Parathyroid adenoma (tissue), 2 donors: ENCODE results near the gene PIEZO2.
"Not testable (repeated sequence)": the region's sequence is repeated elsewhere in the genome, so short reads cannot be mapped to it uniquely, and the experiment has no call there.

Experiments used
- H2AFZ ChIP-seq: fragments of 300-600 bp; sonication (generic); one replicate; pipeline ENCODE4 v1.7.0; 2017; ENCODE audit warnings: antibody characterized with exemption, mild to moderate bottlenecking
- H3K27ac ChIP-seq: fragments of 300-600 bp; sonication (generic); one replicate; pipeline ENCODE4 v1.7.0; 2017
- H3K27me3 ChIP-seq: fragments of 300-600 bp; sonication (generic); one replicate; pipeline ENCODE4 v1.7.0; 2017; ENCODE audit warnings: low read length; ENCODE audit not compliant: control insufficient read depth, insufficient read depth
- H3K36me3 ChIP-seq: fragments of 300-600 bp; sonication (generic); one replicate; pipeline ENCODE4 v1.7.0; 2017; ENCODE audit warnings: low read length; ENCODE audit not compliant: control insufficient read depth, insufficient read depth
- H3K4me1 ChIP-seq: fragments of 300-600 bp; sonication (generic); one replicate; pipeline ENCODE4 v1.7.0; 2017; ENCODE audit warnings: control low read depth
- H3K4me2 ChIP-seq: fragments of 300-600 bp; sonication (generic); one replicate; pipeline ENCODE4 v1.7.0; 2017; ENCODE audit warnings: low read length
- H3K4me3 ChIP-seq: fragments of 300-600 bp; sonication (generic); one replicate; pipeline ENCODE4 v1.7.0; 2017; ENCODE audit warnings: low read depth, low read length
- H3K79me2 ChIP-seq: fragments of 300-600 bp; sonication (generic); one replicate; pipeline ENCODE4 v1.7.0; 2017; ENCODE audit warnings: control low read depth
- H3K9ac ChIP-seq: fragments of 300-600 bp; sonication (generic); one replicate; pipeline ENCODE4 v1.7.0; 2017; ENCODE audit warnings: mild to moderate bottlenecking
- H3K9me3 ChIP-seq: fragments of 300-600 bp; sonication (generic); one replicate; pipeline ENCODE4 v1.7.0; 2017; ENCODE audit warnings: low read length; ENCODE audit not compliant: control insufficient read depth
- donor health status: primary hyperparathyroidism.

The PIEZO2 gene

GRCh38 chr18:10622982-10623381 is 526.4 kb downstream of the PIEZO2 start:
- H3K9me3 ChIP-seq, H3K36me3 ChIP-seq, H3K4me1 ChIP-seq, H3K27me3 ChIP-seq, H3K27ac ChIP-seq, H3K4me2 ChIP-seq, H3K4me3 ChIP-seq, H3K79me2 ChIP-seq, H2AFZ ChIP-seq, H3K9ac ChIP-seq: not testable (repeated sequence)

DNA sequence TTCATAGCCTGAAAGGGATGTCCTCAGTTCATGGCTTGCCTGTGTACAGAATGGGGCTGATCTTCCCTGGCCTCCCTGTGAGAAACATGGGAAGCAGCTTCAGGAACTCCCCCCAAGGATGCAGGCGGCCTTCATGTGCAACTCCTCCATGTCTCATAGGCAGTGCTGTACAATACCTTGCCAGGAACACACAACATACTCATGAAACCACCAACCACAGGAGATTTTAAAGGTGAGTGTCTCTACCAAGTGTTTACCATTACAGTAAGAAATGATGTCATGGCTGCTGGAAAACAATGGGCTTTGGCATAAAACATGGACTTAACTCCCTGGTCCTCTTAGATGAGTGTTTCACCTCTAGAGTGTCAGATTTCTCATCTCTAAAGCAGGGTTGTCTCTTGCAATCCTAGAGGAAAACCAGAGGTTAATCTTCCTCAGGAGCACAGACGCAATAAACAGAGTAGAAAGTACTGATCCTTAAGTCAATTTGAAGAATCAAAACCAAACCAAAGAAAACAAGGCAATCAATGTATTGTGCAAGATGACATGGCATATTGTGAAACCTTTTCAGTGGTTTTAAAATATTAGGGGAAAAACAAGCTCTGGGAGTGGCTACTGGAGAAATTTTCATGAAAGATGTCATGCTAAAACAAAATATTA is 528.6 kb downstream of the PIEZO2 start:
- H2AFZ ChIP-seq, H3K4me2 ChIP-seq, H3K4me1 ChIP-seq, H3K9ac ChIP-seq, H3K36me3 ChIP-seq, H3K4me3 ChIP-seq, H3K27me3 ChIP-seq, H3K27ac ChIP-seq, H3K9me3 ChIP-seq, H3K79me2 ChIP-seq: not testable (repeated sequence)
